ENCODE measurements around the gene SLC22A3. TPM values are rescaled to one million over a fixed set of nuclear protein-coding genes. Genes with fewer than 3 reads are reported as not detected.

Gene SLC22A3
- total RNA-seq, 1 experiment from 2014 or later: 0.07 TPM

DNA sequence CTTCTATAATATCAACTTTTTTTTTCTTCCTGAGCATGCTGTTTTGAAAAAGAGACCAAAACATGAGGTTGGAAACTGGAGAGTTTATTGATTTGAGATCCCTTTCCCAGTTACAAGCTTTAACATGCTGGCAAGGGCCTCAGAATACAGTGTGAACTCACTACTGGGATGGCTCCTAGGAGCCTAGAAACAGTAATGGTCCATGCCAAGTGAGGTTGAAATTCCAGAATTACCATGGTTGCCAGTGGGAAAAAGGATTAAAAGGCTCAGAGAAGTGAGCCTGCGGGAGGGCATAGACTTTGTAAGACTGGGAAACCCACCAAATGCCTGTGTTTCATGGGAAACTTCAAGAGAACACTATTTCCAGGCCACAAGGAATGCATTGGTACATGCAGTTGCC, 28.9 kb upstream of the SLC22A3 start:
- H3K9ac ChIP-seq (ENCODE audit: low read length): no peak overlapping the region
- TF ChIP-seq RAD21 (IDR thresholded peaks at IDR 0.05; ENCODE audit: low read depth): no peak
- TF ChIP-seq SP1 (IDR thresholded peaks at IDR 0.05; ENCODE audit: low read depth): no peak
- TF ChIP-seq FOSL1 (IDR thresholded peaks at IDR 0.05; ENCODE audit: low read depth): no peak
- TF ChIP-seq EGR1 (IDR thresholded peaks at IDR 0.05; ENCODE audit: low read depth): no peak
- no peak for TF ChIP-seq ZFX (IDR thresholded peaks at IDR 0.05)
- no peak for TF ChIP-seq CBX3 (IDR thresholded peaks at IDR 0.05; ENCODE audit: low read depth)
- no peak for TF ChIP-seq ZNF274 (IDR thresholded peaks at IDR 0.05; ENCODE audit: low read depth, low read length)
- no peak for TF ChIP-seq CEBPB (IDR thresholded peaks at IDR 0.05; ENCODE audit: low read depth)
- no peak for TF ChIP-seq JUND (IDR thresholded peaks at IDR 0.05)
- TF ChIP-seq, protein P1, sequence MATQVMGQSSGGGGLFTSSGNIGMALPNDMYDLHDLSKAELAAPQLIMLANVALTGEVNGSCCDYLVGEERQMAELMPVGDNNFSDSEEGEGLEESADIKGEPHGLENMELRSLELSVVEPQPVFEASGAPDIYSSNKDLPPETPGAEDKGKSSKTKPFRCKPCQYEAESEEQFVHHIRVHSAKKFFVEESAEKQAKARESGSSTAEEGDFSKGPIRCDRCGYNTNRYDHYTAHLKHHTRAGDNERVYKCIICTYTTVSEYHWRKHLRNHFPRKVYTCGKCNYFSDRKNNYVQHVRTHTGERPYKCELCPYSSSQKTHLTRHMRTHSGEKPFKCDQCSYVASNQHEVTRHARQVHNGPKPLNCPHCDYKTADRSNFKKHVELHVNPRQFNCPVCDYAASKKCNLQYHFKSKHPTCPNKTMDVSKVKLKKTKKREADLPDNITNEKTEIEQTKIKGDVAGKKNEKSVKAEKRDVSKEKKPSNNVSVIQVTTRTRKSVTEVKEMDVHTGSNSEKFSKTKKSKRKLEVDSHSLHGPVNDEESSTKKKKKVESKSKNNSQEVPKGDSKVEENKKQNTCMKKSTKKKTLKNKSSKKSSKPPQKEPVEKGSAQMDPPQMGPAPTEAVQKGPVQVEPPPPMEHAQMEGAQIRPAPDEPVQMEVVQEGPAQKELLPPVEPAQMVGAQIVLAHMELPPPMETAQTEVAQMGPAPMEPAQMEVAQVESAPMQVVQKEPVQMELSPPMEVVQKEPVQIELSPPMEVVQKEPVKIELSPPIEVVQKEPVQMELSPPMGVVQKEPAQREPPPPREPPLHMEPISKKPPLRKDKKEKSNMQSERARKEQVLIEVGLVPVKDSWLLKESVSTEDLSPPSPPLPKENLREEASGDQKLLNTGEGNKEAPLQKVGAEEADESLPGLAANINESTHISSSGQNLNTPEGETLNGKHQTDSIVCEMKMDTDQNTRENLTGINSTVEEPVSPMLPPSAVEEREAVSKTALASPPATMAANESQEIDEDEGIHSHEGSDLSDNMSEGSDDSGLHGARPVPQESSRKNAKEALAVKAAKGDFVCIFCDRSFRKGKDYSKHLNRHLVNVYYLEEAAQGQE (IDR thresholded peaks at IDR 0.05; ENCODE audit: low read depth): no peak
- TF ChIP-seq TCF7L2 (IDR thresholded peaks at IDR 0.05; ENCODE audit: borderline replicate concordance, extremely low read depth, insufficient read depth, insufficient read length): no peak
- TF ChIP-seq ZBTB33 (IDR thresholded peaks at IDR 0.05; ENCODE audit: extremely low read depth, insufficient replicate concordance, low read length): no peak
- TF ChIP-seq SRF (IDR thresholded peaks at IDR 0.05; ENCODE audit: low read depth): no peak
- no peak for TF ChIP-seq EZH2 (IDR thresholded peaks at IDR 0.05)
- no peak for TF ChIP-seq YY1 (IDR thresholded peaks at IDR 0.05; ENCODE audit: extremely low read depth, insufficient replicate concordance, low read depth, low read length)
- TF ChIP-seq, protein P2, sequence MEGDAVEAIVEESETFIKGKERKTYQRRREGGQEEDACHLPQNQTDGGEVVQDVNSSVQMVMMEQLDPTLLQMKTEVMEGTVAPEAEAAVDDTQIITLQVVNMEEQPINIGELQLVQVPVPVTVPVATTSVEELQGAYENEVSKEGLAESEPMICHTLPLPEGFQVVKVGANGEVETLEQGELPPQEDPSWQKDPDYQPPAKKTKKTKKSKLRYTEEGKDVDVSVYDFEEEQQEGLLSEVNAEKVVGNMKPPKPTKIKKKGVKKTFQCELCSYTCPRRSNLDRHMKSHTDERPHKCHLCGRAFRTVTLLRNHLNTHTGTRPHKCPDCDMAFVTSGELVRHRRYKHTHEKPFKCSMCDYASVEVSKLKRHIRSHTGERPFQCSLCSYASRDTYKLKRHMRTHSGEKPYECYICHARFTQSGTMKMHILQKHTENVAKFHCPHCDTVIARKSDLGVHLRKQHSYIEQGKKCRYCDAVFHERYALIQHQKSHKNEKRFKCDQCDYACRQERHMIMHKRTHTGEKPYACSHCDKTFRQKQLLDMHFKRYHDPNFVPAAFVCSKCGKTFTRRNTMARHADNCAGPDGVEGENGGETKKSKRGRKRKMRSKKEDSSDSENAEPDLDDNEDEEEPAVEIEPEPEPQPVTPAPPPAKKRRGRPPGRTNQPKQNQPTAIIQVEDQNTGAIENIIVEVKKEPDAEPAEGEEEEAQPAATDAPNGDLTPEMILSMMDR (IDR thresholded peaks at IDR 0.05 in 2 of 3, conservative IDR thresholded peaks at IDR 0.05 in 1 of 3; ENCODE audit: borderline replicate concordance in 1 of 3, insufficient read depth in 1 of 3, low read depth in 2 of 3, low read length in 2 of 3): no peak
- H2AFZ ChIP-seq (ENCODE audit: low read depth, low read length, poor library complexity, severe bottlenecking): no peak overlapping the region
- H3K4me3 ChIP-seq (replicated peaks in 1 of 2; ENCODE audit: low read depth in 1 of 2, low read length in 2 of 2): no peak overlapping the region
- CTCF ChIA-PET: no interaction called here
- POLR2A ChIA-PET: no interaction called here
- no peaks in the 10 kb centered on the region for H3K4me1 ChIP-seq (ENCODE audit: control insufficient read depth in 1 of 2, insufficient read depth in 2 of 2, low read length in 2 of 2)
- no peak for DNase-seq (ENCODE audit: low read depth, low spot score)
- no peaks in the 10 kb centered on the region for H4K20me1 ChIP-seq (ENCODE audit: insufficient read depth)
- no peak for ATAC-seq
- H3K27me3 ChIP-seq (ENCODE audit: insufficient read depth, low read length): no peaks in the 10 kb centered on the region
- H3K27ac ChIP-seq (ENCODE audit: low read depth, low read length): no peak overlapping the region
- H3K9me2 ChIP-seq (ENCODE audit: insufficient read depth): no peaks in the 10 kb centered on the region
- no peaks in the 10 kb centered on the region for H3K36me3 ChIP-seq (ENCODE audit: control insufficient read depth in 1 of 2, insufficient read depth in 2 of 2, low read length in 2 of 2)
- intact Hi-C loops (cut with micrococcal nuclease): no loop called here
- RAD21 ChIA-PET (ENCODE audit: low non-redundant PET in 1 of 2, low total read pairs in 2 of 2, uncharacterized antibody in 2 of 2, unreplicated experiment in 2 of 2): no interaction called here
- no peaks in the 10 kb centered on the region for H3K79me2 ChIP-seq (ENCODE audit: insufficient read depth, low read length)
- no peak overlapping the region for H3K4me2 ChIP-seq (ENCODE audit: low read length)
- no TSS peak for BruUV-seq (replicated peaks)
- no peaks in the 10 kb centered on the region for H3K9me3 ChIP-seq (ENCODE audit: control insufficient read depth in 1 of 2, insufficient read depth in 1 of 2, low read depth in 1 of 2, low read length in 2 of 2)
